Measurements from ENCODE around the gene GRAMD1A. TPM values are rescaled to one million over a fixed set of nuclear protein-coding genes. Genes with fewer than 3 reads are reported as not detected.
"Not testable (repeated sequence)": the region's sequence is repeated elsewhere in the genome, so short reads cannot be mapped to it uniquely, and the experiment has no call there.

GRAMD1A gene
- total RNA-seq, 1 donor from 2014 or later: 50.3 TPM

DNA sequence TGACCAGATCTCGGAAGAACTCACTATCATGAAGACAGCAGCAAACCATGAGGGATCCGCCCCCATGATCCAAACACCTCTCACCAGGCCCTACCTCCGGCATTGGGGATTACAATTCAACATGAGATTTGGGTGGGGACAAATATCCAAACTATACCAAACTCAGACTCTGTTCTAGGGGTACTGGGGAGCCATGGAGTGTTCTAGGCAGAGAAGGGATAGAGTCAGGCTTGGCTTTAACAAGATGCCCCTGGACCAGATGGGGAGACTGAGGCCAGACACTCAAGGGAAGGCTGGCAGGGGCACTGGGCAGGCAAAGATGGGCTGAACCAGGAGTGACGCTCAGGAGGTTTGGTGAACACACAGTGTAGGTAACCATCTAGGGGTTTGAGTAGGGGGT, 18.3 kb downstream of the GRAMD1A start:
- no peak for DNase-seq (ENCODE audit: low spot score)

DNA sequence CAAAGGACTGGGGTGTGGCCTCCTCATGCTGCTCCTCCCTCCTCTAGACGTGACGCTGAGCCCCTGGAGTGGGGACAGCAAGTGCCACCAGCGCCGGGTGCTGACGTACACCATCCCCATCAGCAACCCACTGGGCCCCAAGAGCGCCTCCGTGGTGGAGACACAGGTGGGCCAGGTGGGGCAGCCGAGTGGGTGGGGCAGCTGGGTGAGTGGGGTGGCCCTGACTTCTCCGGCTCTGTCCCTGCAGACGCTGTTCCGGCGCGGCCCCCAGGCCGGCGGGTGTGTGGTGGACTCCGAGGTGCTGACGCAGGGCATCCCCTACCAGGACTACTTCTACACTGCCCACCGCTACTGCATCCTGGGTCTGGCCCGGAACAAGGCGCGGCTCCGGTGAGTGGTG, 19.0 kb downstream of the GRAMD1A start:
- no peak for DNase-seq (ENCODE audit: low spot score)

- no peak for DNase-seq (ENCODE audit: low spot score)
These were observed 20.9 kb downstream of the GRAMD1A start for GRCh38 chr19:35021016-35021415.

GRCh38 chr19:35021596-35021995, 21.5 kb downstream of the GRAMD1A start:
- DNase-seq (ENCODE audit: low spot score): no peak

DNA sequence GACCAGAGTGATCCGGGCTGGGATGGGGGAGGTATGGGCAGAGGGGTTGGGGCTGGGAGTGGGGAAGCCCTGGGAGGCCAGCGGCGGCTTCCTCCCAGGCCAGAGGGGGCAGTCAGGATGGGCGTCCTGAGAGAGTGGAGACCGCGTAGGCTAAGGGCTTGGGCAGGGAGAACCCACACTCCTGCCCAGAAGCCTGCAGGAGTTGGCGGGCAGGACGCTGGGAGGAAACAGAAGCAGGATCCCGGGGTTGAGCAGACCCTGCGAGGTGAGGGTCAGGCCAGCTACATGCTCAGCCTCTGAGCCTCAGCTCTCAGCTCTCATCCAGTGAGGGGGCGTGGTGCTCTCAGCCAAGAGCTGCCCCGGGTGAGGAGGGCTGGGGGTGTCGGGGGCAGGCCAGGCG, 22.3 kb downstream of the GRAMD1A start:
- DNase-seq (ENCODE audit: low spot score): no peak

DNA sequence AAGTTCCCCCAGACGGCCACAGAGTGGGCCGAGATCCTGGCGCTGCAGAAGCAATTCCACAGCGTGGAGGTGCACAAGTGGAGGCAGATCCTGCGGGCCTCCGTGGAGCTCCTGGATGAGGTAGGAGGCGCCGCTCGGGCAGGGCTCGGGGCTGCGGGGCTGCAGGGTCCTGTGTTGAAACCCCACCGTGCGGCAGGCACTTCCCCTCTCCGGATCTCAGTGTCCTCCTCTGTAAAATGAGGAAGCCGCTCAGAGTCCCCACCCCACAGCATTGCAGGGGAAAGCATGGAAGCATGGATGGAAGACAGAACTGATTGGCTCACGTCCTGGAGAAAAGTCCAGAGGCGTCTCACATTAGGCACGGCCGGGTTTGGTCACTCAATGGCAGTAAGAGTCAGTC, 23.3 kb downstream of the GRAMD1A start:
- no peak for DNase-seq (ENCODE audit: low spot score)

GRCh38 chr19:35024095-35024494, 24.0 kb downstream of the GRAMD1A start:
- no peak for DNase-seq (ENCODE audit: low spot score)

DNA sequence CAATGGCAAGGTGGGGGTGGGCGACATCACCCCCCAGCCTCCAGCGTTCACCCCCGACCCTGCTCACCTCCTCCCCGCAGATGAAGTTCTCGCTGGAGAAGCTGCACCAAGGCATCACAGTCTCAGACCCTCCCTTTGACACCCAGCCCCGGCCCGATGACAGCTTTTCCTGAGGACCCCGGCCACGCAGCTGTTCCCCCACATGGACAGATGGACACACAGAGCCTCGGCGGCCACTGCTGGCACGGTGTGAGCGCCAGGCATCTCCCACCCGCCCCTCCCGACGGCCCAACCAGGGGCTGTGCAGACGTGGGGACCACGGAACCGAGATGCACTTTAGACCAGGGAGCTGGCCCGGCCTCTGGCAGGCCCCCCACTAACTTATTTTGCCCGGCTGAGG, 25.8 kb downstream of the GRAMD1A start:
- DNase-seq (ENCODE audit: low spot score): no peak

DNA sequence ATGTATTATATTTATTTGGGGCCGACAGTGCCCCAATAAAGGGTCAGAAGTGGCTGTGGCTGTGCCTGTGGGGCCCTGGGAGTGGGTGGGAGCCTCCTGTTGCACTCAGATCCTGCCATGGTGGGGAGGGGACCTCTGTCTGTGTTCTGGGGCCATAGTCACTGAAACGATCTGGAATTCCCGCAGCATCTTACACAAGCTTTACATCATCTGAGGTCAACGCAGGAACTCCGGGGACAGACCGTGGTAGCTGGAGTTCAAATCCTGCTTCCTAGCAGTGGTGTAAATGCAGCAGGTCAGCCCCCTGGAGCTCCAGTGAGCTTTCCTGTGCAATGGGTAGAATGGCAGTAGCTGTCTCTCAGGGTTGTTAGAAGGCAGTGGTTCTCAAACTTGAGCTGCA, 26.3 kb downstream of the GRAMD1A start:
- DNase-seq (ENCODE audit: low spot score): no peak

GRCh38 chr19:35027009-35027408, 26.9 kb downstream of the GRAMD1A start:
- DNase-seq (ENCODE audit: low spot score): no peak

- no peak for DNase-seq (ENCODE audit: low spot score)
These were observed 27.9 kb downstream of the GRAMD1A start for GRCh38 chr19:35027851-35028599.

DNA sequence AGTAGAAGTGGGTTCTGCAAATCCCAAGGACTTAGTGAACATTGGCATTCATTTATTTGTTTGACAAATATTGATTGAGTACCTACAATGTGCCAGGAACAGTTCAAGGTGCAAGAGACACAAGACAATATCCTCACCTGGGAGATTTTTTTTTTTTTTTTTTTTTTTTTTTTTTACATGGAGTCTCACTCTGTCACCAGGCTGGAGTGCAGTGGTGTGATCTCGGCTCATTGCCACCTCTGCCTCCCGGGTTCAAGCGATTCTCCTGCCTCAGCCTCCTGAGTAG, 28.4 kb downstream of the GRAMD1A start:
- DNase-seq (ENCODE audit: low spot score): not testable (repeated sequence)

- DNase-seq (ENCODE audit: low spot score): not testable (repeated sequence)
These were observed 29.2 kb downstream of the GRAMD1A start for GRCh38 chr19:35029275-35029736.

DNA sequence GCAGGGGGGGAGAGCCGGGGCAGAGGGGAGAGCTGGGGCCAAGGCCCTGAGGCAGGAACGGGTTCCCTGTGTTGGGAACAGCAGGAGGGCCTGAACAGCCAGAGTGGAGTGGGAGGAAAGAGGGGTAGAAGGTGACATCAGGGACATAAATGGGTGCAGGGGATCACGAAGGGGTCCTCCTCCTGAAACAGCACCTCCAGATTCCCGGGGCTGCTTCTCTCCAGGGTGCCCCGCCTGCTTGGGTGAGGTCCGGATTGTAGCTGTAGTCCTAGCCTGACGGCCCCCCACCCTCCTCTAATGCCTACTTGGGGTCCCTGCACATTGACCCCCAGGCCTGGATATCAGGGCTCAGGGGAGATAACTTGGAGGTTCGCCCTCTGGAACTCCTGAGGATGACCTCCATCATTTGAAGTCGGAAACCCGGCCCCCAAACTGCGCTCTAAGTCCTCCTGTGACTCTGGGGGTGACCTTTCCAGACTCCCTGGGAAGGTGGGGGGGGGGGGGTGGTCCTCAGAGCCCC, 29.7 kb downstream of the GRAMD1A start:
- DNase-seq (ENCODE audit: low spot score): no peak

DNA sequence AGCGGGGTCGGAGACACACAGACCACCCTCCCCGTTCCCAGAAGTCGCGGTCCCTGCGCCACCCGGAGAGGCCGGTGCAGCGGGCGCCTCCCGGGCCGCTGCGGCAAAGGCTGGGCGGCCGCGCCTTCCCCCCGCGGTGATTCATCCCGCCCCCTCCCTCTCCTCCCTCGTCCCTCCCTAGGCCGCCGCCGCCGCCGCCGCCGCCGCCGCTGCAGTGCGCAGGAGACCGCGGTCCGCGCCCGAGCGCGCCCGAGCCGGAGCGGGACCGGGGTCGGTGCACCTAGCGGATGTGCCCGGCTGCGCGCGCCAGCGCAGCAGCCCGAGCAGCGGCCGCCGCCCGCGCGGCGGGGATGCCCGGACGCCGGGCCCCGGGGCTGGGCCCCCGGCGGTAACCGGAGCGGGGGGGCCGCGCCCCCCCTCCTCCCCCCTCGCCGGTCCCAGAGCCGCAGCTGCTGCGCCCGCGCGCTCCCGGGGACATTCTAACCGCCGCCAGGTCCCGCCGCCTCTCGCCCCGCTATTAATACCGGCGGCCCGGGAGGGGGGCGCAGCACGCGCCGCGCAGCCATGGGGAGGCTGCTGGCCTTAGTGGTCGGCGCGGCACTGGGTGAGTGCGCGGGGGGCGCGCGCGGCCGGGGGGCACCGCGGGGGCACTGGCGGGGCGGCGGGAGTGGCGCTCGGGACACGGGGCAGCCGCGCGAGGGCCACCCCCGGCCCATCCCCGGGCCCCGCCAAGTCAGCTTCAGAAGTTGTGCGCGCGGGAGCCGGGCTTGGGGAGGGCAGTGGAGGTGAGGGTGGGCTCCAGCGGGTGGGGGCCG, 30.3 kb downstream of the GRAMD1A start, which contains the start of gene SCN1B:
Gene SCN1B (plus strand): TSS at position 214 of the 815 bp plus-strand sequence. CDS start 351 bp downstream, at position 565.
- DNase-seq (ENCODE audit: low spot score): peak; percentile 57

GRCh38 chr19:35031072-35031881, 31.2 kb downstream of the GRAMD1A start:
- no peak for DNase-seq (ENCODE audit: low spot score)

GRCh38 chr19:35032356-35032865, 32.3 kb downstream of the GRAMD1A start:
- no peak for DNase-seq (ENCODE audit: low spot score)

DNA sequence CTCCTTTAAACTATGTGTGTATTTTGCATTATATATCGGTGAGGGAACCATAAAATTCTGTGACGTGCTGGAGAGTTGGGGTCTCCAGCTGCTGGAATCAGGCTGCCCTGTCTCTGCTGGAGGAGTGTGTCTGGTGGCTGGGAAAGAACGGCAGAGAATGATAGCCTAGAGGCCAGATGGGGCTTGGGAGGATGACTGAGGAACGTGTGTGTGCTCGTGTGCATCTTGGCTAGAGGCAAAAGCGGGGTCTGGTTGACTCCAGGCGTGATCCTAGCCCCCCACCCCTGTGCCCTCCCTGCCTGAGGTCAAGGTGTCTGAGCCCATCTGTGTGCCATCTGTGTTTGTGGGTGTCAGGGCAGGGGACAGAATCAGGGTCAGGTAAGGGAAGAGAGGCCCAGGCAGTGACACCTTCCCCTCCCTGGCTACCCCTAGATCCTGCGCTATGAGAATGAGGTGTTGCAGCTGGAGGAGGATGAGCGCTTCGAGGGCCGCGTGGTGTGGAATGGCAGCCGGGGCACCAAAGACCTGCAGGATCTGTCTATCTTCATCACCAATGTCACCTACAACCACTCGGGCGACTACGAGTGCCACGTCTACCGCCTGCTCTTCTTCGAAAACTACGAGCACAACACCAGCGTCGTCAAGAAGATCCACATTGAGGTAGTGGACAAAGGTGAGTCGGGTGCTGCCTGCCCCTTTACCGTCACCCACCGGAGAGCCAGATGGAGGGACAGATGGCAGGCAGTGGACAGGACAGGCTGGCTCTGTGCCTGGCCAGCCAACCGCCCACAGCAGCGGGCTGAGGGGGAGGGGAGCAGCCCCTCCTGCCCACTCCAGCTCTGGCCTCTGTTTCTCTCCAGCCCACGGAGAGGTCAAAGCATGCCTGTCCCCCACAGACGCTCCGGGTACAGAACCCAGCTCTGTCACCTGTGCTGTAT, 33.2 kb downstream of the GRAMD1A start:
- DNase-seq (ENCODE audit: low spot score): no peak

- DNase-seq (ENCODE audit: low spot score): no peak
These were observed 33.9 kb downstream of the GRAMD1A start for GRCh38 chr19:35034005-35034502.

Measured in umbilical cord (tissue), 2 donors.